Measurements from ENCODE around the gene S100A11. TPM values are rescaled to one million over a fixed set of nuclear protein-coding genes. Genes with fewer than 3 reads are reported as not detected.

The S100A11 gene
- total RNA-seq, 1 experiment from 2014 or later, result 302 TPM

DNA sequence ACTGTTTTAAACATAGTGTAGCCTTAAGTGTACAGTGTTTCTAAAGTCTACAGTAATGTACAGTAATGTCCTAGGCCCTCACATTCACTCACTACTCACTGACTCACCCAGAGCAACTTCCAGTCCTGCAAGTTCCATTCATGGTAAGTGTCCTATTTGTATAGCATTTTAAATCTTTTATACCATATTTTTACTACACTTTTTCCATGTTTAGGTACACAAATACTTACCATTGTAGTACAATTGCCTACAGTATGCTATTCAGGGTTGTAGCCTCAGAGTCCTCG, 39.6 kb downstream of the S100A11 start:
- H4K91ac ChIP-seq (ENCODE audit: insufficient read length, low read depth, low read length), result no peak overlapping the region
- Mint-ChIP-seq H3K27me3 (ENCODE audit: low read depth) (peaks cover 8% of the 10 kb centered on the region), H3K36me3 (ENCODE audit: insufficient read depth in 1 of 3, low read depth in 3 of 3) (no peaks in the 10 kb centered on the region), H3K27ac (no peak overlapping the region), H3K4me3 (no peak overlapping the region), H3K4me1 (peaks cover 21 to 29% of the 10 kb centered on the region in 2 experiments), H3K9me3 (no peaks in the 10 kb centered on the region)
- H2BK12ac ChIP-seq (ENCODE audit: insufficient read length, low read depth, low read length), result no peak overlapping the region
- no peak overlapping the region for H3K4me2 ChIP-seq (ENCODE audit: insufficient read depth, insufficient read length, low read length)
- no peak overlapping the region for H2BK120ac ChIP-seq (ENCODE audit: low read depth, low read length, poor library complexity, severe bottlenecking)
- no peak overlapping the region for H3K14ac ChIP-seq (ENCODE audit: insufficient read depth, low read length)
- TF ChIP-seq, protein P1, sequence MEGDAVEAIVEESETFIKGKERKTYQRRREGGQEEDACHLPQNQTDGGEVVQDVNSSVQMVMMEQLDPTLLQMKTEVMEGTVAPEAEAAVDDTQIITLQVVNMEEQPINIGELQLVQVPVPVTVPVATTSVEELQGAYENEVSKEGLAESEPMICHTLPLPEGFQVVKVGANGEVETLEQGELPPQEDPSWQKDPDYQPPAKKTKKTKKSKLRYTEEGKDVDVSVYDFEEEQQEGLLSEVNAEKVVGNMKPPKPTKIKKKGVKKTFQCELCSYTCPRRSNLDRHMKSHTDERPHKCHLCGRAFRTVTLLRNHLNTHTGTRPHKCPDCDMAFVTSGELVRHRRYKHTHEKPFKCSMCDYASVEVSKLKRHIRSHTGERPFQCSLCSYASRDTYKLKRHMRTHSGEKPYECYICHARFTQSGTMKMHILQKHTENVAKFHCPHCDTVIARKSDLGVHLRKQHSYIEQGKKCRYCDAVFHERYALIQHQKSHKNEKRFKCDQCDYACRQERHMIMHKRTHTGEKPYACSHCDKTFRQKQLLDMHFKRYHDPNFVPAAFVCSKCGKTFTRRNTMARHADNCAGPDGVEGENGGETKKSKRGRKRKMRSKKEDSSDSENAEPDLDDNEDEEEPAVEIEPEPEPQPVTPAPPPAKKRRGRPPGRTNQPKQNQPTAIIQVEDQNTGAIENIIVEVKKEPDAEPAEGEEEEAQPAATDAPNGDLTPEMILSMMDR (conservative IDR thresholded peaks at IDR 0.05), result no peak
- no peak overlapping the region for H2BK20ac ChIP-seq (ENCODE audit: low read depth, low read length, poor library complexity, severe bottlenecking)
- no peak overlapping the region for H3T11ph ChIP-seq (ENCODE audit: low read length)
- WGBS (ENCODE audit: extremely low coverage, insufficient read length, low lambda C conversion rate), result no CpG with 5 or more reads among the region's 1 CpG
- H2AK5ac ChIP-seq (ENCODE audit: insufficient read length, low read length), result no peak overlapping the region
- no peak overlapping the region for H3K9ac ChIP-seq (ENCODE audit: extremely low read depth, insufficient read length, low read length)
- H3K4ac ChIP-seq (ENCODE audit: low read depth, low read length), result no peak overlapping the region
- no peak overlapping the region for H3K18ac ChIP-seq (ENCODE audit: insufficient read length, low read depth, low read length)
- H4K20me1 ChIP-seq (ENCODE audit: control insufficient read depth, insufficient read depth, insufficient read length), result no peaks in the 10 kb centered on the region
- no peak for DNase-seq
- H3K23me2 ChIP-seq (ENCODE audit: insufficient read length, low read depth, low read length, poor library complexity, severe bottlenecking), result peaks cover 17% of the 10 kb centered on the region
- H3K23ac ChIP-seq (ENCODE audit: insufficient read length, low read depth, low read length), result no peak overlapping the region
- H3K56ac ChIP-seq (ENCODE audit: insufficient read length, low read depth, low read length), result no peak overlapping the region
- no peak overlapping the region for H2AFZ ChIP-seq (ENCODE audit: low read length)
- H3K9me3 ChIP-seq (ENCODE audit: control insufficient read depth, low read depth, low read length), result no peaks in the 10 kb centered on the region
- H3K4me1 ChIP-seq (ENCODE audit: insufficient read depth, low read length), result peaks cover 4% of the 10 kb centered on the region; the same call in 1 of the 2 replicates
- no peak overlapping the region for H3K27ac ChIP-seq (ENCODE audit: insufficient read length, low read depth, low read length)
- H2BK5ac ChIP-seq (ENCODE audit: insufficient read length, low read length), result no peak overlapping the region
- no peak overlapping the region for H4K8ac ChIP-seq (replicated peaks; ENCODE audit: insufficient read length, low read depth, low read length)
- no peaks in the 10 kb centered on the region; the same call in 1 of the 2 replicates for H3K79me2 ChIP-seq (ENCODE audit: insufficient read depth, low read length)
- H3K79me1 ChIP-seq (ENCODE audit: insufficient read depth, low read depth, low read length, poor library complexity, severe bottlenecking), result no peaks in the 10 kb centered on the region
- no peak overlapping the region for H4K5ac ChIP-seq (ENCODE audit: insufficient read length, low read depth, low read length)
- no peaks in the 10 kb centered on the region for H3K27me3 ChIP-seq (ENCODE audit: insufficient read depth, low read length)
- H2BK15ac ChIP-seq (ENCODE audit: low read depth, low read length), result no peak overlapping the region
